Dendritic cell treated with granulocyte-macrophage colony-stimulating factor and Interleukin-4, amounts not matched to agents 40 ng/mL and 50 ng/mL, for 4 days (primary cell): ENCODE results near the gene FLNC.
A peak's percentile ranks its signal among the peaks of the same experiment; 100 is the strongest.

ENCODE experiments used
- H3K27ac Mint-ChIP-seq: one replicate; pipeline ENCODE4 v1.8.0; 2022; ENCODE audit warnings: mild to moderate bottlenecking, mixed read lengths
- H3K27me3 Mint-ChIP-seq: one replicate; pipeline ENCODE4 v1.8.0; 2022; ENCODE audit warnings: mild to moderate bottlenecking, mixed read lengths
- H3K36me3 Mint-ChIP-seq: one replicate; pipeline ENCODE4 v1.8.0; 2022; ENCODE audit warnings: low read depth, mixed read lengths
- H3K4me1 Mint-ChIP-seq: one replicate; pipeline ENCODE4 v1.8.0; 2022; ENCODE audit warnings: low read depth, mixed read lengths
- H3K4me3 Mint-ChIP-seq: one replicate; pipeline ENCODE4 v1.8.0; 2022; ENCODE audit warnings: mild to moderate bottlenecking, moderate library complexity, mixed read lengths
- H3K9me3 Mint-ChIP-seq: one replicate; pipeline ENCODE4 v1.8.0; 2022; ENCODE audit warnings: mixed read lengths
- intact Hi-C: fragments of 100-400 bp; cut with micrococcal nuclease; formaldehyde crosslinking; loops from one replicate; pipeline ENCODE4 v1.15.0; 2022

The FLNC gene

GRCh38 chr7:128893251-128894100 is 63.3 kb downstream of the FLNC start:
- H3K27ac Mint-ChIP-seq = no peak overlapping the region
- H3K36me3 Mint-ChIP-seq = no peaks in the 10 kb centered on the region
- no peaks in the 10 kb centered on the region for H3K9me3 Mint-ChIP-seq
- H3K4me3 Mint-ChIP-seq = no peak overlapping the region
- intact Hi-C loops = no loop called here
- H3K27me3 Mint-ChIP-seq = peaks cover 31% of the 10 kb centered on the region
- no peaks in the 10 kb centered on the region for H3K4me1 Mint-ChIP-seq

GRCh38 chr7:128894101-128894440 is 63.9 kb downstream of the FLNC start:
- H3K4me3 Mint-ChIP-seq = no peak overlapping the region
- no peaks in the 10 kb centered on the region for H3K4me1 Mint-ChIP-seq
- H3K9me3 Mint-ChIP-seq = no peaks in the 10 kb centered on the region
- H3K27me3 Mint-ChIP-seq = peaks cover 31% of the 10 kb centered on the region
- intact Hi-C loops = no loop called here
- H3K27ac Mint-ChIP-seq = no peak overlapping the region
- no peaks in the 10 kb centered on the region for H3K36me3 Mint-ChIP-seq

- Mint-ChIP-seq H3K4me1 (no peaks in the 10 kb centered on the region), H3K27me3 (peaks cover 23% of the 10 kb centered on the region), H3K36me3 (no peaks in the 10 kb centered on the region), H3K9me3 (no peaks in the 10 kb centered on the region), H3K4me3 (no peak overlapping the region), H3K27ac (no peak overlapping the region)
- intact Hi-C loops = no loop called here
These were observed 65.1 kb downstream of the FLNC start for GRCh38 chr7:128895320-128895719.

GRCh38 chr7:128899392-128899791 is 69.2 kb downstream of the FLNC start:
- Mint-ChIP-seq H3K4me1 (peaks cover 3% of the 10 kb centered on the region), H3K9me3 (no peaks in the 10 kb centered on the region), H3K36me3 (no peaks in the 10 kb centered on the region), H3K4me3 (no peak overlapping the region), H3K27ac (no peak overlapping the region), H3K27me3 (peaks cover 6% of the 10 kb centered on the region)
- intact Hi-C loops = no loop called here

GRCh38 chr7:128900237-128900636 is 70.0 kb downstream of the FLNC start:
- H3K4me3 Mint-ChIP-seq = no peak overlapping the region

GRCh38 chr7:128902761-128903585 is 72.8 kb downstream of the FLNC start:
- H3K36me3 Mint-ChIP-seq = no peaks in the 10 kb centered on the region
- H3K27ac Mint-ChIP-seq = no peak overlapping the region
- peaks cover 15% of the 10 kb centered on the region for H3K27me3 Mint-ChIP-seq
- no peaks in the 10 kb centered on the region for H3K9me3 Mint-ChIP-seq
- intact Hi-C loops = loop anchor here (5.0 kb wide), 1 partner anchor 309 kb away; no protein-coding TSS in a partner anchor
- H3K4me3 Mint-ChIP-seq = no peak overlapping the region
- peaks cover 25% of the 10 kb centered on the region for H3K4me1 Mint-ChIP-seq

More at GRCh38 chr7:128900237-128900636, 70.0 kb downstream of the FLNC start:
- Mint-ChIP-seq H3K27me3 (peaks cover 6% of the 10 kb centered on the region), H3K36me3 (no peaks in the 10 kb centered on the region), H3K27ac (no peak overlapping the region), H3K9me3 (no peaks in the 10 kb centered on the region), H3K4me1 (peaks cover 11% of the 10 kb centered on the region)
- intact Hi-C loops = loop anchor here (5.0 kb wide), 1 partner anchor 312 kb away; no protein-coding TSS in a partner anchor

GRCh38 chr7:128903621-128904361 is 73.6 kb downstream of the FLNC start:
- H3K36me3 Mint-ChIP-seq = no peaks in the 10 kb centered on the region
- H3K9me3 Mint-ChIP-seq = no peaks in the 10 kb centered on the region
- H3K4me3 Mint-ChIP-seq = no peak overlapping the region
- peaks cover 23% of the 10 kb centered on the region for H3K27me3 Mint-ChIP-seq
- intact Hi-C loops = loop anchor here (1.0 to 5.0 kb wide), 4 partner anchors 37 to 309 kb away; no protein-coding TSS in a partner anchor
- peaks cover 26% of the 10 kb centered on the region for H3K4me1 Mint-ChIP-seq
- H3K27ac Mint-ChIP-seq = peak overlapping the region; percentile 54

- Mint-ChIP-seq H3K27ac (peak overlapping the region; percentile 54), H3K27me3 (peaks cover 31% of the 10 kb centered on the region), H3K4me1 (peaks cover 34% of the 10 kb centered on the region), H3K9me3 (no peaks in the 10 kb centered on the region), H3K36me3 (no peaks in the 10 kb centered on the region), H3K4me3 (no peak overlapping the region)
- intact Hi-C loops = loop anchor here (1.0 to 5.0 kb wide), 4 partner anchors 36 to 308 kb away; no protein-coding TSS in a partner anchor
These were observed 74.4 kb downstream of the FLNC start for GRCh38 chr7:128904381-128905197.

GRCh38 chr7:128906001-128906765 is 76.0 kb downstream of the FLNC start:
- intact Hi-C loops = no loop called here

GRCh38 chr7:128906766-128907559 is 76.8 kb downstream of the FLNC start:
- no peaks in the 10 kb centered on the region for H3K9me3 Mint-ChIP-seq
- H3K27me3 Mint-ChIP-seq = peaks cover 47% of the 10 kb centered on the region
- H3K27ac Mint-ChIP-seq = no peak overlapping the region
- no peaks in the 10 kb centered on the region for H3K36me3 Mint-ChIP-seq
- intact Hi-C loops = no loop called here
- H3K4me3 Mint-ChIP-seq = no peak overlapping the region
- H3K4me1 Mint-ChIP-seq = peaks cover 56% of the 10 kb centered on the region

More at GRCh38 chr7:128906001-128906765, 76.0 kb downstream of the FLNC start:
- Mint-ChIP-seq H3K27ac (no peak overlapping the region), H3K27me3 (peaks cover 46% of the 10 kb centered on the region), H3K4me1 (peaks cover 48% of the 10 kb centered on the region), H3K36me3 (no peaks in the 10 kb centered on the region), H3K4me3 (no peak overlapping the region), H3K9me3 (no peaks in the 10 kb centered on the region)
